Measurements from ENCODE around the gene AFF3. TPM values are rescaled to one million over a fixed set of nuclear protein-coding genes. Genes with fewer than 3 reads are reported as not detected.
"Not testable (repeated sequence)": the region's sequence is repeated elsewhere in the genome, so short reads cannot be mapped to it uniquely, and the experiment has no call there.

Gene AFF3
- polyA plus RNA-seq, 1 donor, result 3.5 TPM

DNA sequence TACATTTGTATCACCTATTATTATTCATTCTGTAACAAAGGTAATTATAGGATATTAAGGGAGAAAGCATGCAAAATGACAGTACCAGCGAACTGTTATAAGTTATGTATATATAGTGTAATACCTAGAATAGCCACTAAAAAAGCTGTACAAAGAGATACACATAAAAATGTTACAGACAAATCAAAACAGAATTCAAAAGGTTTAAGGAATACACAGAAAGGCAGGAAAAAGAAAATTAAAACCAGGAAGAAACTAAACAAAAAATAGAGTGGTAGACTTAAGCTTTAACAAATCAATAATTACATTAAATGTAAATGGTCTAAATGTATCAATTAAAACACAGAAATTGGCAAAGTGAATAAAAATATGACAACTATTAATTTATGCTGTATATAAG lies 476.1 kb downstream of the AFF3 start:
- no peak for DNase-seq (ENCODE audit: low read depth)

DNA sequence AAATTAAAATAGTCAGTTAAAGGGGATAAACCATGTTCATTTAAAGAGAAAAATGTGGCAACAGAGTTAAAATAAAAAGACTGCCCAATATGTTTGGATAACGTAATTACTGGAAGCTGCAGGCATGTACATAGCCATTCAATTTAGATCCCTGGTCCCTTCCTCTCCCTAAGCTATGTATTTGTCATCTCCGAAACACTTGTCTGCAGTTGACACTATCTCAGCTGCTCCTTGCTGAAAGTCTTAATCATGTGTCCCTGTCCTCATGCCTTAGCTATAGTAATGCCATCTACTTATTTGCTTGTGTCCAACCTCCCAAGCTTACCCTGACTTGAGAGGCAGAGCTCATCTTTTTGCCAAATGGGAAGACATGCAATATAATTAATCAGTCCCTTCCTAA lies 478.7 kb downstream of the AFF3 start:
- no peak for DNase-seq (ENCODE audit: low read depth)

DNA sequence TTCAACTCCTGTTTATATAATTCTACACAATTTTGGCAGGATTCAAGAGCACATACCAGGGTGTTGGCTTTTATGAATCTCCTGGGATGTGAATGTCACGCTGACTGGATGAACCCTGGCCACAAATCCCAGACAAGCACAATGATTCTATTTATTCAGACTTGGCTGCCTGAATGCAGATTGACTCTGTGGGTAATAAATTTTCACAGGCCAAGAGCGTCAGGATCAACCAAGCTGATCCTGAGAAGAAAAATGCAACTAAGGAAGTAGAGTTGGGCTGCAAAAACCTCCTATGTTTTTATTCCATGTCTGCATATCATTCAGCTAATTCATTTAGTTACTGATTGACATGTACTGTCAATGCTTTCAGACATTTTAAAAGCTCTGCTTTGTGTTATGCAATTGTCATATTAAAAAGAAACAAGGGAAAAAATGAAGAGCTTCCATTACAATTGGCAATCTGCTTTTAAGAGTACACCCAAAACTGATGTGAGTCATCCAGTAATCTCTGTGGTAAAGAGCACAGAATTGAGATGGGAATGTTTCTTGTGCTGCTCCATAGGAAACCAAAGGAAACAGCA lies 479.5 kb downstream of the AFF3 start:
- peak; percentile 80 for DNase-seq (ENCODE audit: low read depth)

DNA sequence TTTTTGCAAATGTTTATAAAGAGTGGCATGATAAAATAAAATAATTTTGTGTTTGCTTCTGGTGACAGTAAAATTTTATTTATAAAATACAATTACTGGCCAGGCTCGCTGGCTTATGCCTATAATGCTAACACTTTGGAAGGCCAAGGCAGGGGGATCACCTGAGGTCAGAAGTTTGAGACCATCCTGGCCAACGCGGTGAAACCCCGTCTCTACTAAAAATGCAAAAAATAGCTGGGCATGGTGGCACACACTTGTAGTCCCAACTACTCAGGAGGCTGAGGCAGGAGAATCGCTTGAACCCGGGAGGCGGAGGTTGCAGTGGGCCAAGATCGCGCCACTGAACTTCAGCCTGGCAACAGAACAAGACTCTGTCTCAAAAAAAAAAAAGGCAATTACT lies 480.6 kb downstream of the AFF3 start:
- DNase-seq (ENCODE audit: low read depth), result not testable (repeated sequence)

DNA sequence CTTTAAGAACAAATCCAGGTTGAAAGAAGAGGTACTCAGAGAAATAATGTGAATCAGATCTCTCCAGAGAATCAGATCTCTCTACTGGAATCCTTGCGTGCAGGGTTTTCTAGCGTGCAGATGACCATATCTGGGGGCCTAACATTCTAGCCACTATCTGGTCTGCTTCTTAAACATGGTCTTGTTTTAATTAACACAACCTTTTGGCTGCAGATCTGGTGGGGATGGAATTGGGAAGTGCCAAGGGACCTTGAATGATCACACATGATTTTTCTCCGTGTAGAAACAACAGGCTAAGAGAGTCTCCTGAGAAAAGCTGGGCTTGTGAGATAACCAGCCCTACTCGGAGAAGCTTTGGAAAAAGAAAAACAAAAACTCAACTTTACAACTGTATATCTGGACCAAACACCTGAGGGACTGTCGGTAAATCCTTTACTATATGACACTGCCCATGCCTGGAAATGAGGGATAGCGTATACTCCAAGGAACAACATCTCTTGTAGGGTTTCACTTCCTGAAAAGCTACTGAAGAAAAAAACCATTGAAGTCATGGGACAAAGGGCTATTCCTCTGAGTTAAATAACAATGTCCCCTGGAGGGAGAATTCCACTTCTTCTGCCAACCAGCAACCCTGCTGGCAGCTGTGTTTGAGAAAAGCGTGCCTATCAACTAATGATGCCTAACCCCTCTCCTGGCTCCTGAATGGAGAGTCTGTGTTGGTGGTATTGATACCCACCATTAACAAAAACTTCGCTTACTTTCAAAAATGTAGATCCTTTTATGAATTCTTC lies 481.6 kb downstream of the AFF3 start:
- no peak for DNase-seq (ENCODE audit: low read depth)

DNA sequence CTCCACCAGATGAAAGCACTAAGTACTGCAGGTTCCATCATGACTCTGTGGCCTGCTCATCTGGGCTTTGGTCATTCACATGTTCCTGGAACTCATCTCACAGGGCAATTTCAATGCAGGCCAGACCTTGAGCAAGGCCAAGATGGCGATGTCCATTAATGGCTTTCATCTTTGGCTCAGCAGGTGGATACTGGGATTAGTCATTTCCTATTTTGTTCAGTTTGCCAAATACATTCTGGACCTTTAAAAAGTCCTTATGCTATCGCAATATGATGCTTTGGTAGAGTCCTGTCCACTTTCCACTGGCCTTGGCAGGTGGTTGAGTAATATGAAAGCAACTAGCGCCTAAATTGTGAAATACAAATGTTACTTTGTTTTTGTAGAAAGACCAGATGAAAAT lies 482.5 kb downstream of the AFF3 start:
- DNase-seq (ENCODE audit: low read depth), result no peak

DNA sequence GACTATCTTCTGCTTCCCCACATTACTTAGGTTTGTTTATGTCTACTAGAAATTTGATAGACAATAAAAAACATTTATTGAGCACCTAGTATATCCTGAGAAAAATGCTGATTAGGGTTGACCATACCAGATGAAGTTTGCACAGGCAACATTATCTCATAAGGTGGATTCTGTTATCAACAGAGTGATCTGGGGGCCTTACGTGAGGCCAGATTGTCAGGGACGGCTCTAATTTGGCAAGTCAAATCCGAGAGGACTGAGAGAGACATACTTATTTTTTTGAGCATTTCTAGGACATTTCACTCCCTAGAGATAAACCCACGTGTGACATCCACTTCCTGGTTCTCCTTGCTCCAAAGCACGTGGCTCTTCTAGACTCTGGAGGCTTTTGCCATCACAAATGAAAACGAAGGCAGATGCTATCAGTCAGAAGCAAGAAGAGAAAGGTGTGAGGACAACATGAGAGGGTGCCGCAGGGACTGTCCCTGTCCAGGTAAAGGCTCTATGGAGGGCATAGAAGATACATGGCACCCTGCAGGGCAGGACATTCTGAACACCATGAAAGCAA lies 484.6 kb downstream of the AFF3 start:
- no peak for DNase-seq (ENCODE audit: low read depth)

DNA sequence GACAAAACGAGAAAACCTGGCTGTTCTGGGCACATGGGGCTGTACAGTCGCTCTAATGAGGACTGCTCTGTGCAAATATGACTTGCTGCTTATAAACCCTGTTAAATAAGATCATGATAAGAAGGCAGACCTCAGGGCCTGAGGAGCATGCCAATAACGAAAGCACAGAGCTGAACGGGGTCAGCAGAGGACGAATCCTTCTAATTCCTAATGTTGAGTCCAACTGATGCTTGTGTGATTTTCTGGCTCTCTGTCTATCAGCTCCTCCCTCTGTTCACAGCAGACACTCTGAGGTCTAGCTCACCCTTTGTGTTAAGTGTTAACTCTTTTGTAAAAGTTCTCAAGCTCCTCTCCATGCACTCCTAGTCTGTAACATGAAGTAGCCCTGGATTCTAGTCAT lies 485.4 kb downstream of the AFF3 start:
- no peak for DNase-seq (ENCODE audit: low read depth)

DNA sequence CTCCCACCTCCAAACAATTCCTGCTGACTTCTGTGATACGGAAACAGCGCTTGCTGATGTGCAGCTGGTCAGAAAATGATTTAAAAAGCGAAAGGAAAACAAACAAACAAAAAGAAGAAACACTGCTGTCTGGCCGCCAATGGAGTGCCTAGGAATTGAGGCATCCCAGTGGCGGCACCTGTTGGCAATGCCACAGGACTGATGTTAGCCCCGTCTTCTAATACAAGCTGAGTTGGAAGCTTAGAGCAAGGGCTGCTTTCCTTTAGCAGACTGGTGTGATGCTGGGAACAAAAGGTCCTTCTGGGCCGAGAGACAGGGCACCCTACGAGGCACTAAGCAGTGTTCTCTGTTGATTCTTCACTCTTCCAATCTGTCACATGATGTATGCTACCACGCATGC lies 489.0 kb downstream of the AFF3 start:
- DNase-seq (ENCODE audit: low read depth), result no peak

DNA sequence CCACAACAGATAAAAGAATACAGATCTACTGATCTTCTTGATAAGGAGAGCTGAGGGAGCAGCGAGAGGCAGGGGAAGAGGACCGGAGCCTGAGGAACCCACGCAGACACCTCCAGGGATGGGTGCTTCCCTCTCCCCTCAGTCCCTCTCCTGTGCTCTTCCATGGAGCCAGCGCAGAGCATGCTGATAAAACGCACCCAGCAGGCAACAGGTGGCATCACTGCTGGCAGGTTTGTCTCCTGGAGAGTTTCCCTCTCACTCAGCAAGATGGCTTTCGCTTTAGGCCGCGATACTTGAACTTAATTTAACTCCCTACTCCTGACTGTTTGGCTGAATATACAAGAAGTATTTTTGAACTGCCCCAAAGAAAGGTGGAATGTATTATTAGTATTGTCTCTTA lies 489.5 kb downstream of the AFF3 start:
- no peak for DNase-seq (ENCODE audit: low read depth)

DNA sequence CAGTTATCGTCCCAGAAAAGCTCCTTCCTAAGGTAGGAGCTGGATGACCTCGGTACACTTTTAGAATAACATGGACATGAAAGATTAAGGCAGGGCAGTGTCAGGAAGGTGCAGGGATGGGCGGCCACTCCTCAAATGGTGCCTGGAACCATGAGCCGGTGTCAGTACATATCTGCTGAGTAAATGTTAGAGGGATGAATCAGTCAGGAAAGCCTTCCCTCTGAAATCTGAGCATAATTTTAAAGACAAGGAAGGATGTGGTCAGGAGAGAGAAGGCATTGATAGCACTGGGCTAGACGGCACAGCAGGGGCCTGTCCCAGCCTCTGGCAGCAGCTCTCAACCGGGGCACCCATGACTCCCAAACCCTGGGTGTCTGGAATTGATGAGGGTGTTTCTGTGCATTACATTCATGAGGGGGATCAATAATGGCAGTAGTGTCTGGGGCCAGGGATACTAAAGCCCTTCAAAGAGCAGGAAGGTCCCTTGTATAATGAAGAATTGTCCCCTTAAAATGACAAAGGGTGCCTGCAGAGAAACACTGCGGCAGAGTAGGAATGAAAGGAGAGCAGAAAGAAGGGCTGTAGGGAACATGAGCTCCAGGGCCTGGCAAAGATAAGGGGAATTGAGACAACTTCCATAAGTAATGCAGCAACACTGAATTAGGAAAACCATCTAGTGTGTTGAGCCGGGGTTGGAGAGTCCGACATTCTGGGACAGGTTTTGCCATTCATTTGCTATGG lies 490.3 kb downstream of the AFF3 start:
- no peak for DNase-seq (ENCODE audit: low read depth)

DNA sequence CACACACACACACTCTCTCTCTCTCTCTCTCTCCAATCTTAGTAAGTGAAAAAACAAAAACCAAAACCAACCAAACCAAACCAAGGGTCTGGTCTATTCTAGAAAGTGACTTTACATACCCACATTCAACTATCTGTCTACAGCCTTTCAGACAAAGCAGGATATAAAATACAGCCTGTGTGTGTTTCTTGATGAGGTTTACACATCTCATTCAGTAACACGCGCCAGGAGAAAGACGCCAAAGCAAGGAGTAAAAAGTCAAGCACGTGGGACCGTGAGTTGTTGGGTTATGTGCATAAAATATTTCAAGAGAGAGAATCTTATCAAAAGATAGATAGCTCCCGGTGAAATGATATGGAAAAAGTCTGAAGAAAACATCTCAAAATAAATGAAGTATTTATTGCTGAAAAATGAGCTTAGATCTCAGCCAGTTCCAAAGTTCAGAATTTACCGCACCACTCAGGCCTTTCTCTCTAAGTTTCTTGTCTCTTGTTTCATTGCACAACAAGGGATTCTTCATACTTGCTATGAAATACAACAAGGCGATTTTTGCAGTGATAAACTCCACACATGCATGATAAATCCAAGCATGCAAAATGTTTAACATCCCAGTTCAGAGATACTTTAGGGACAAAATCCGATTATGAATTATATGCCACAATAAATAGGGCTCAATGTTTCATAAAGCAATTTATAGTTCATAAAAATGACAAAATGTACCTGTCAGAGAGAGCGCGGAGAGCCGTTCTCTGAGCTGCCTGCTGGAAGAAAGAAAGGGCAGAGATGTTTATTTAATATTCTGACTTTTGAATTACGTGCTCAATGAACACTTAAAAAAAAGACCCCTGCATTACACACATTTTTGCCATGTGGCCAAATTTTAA lies 493.2 kb downstream of the AFF3 start:
- DNase-seq (ENCODE audit: low read depth), result no peak

DNA sequence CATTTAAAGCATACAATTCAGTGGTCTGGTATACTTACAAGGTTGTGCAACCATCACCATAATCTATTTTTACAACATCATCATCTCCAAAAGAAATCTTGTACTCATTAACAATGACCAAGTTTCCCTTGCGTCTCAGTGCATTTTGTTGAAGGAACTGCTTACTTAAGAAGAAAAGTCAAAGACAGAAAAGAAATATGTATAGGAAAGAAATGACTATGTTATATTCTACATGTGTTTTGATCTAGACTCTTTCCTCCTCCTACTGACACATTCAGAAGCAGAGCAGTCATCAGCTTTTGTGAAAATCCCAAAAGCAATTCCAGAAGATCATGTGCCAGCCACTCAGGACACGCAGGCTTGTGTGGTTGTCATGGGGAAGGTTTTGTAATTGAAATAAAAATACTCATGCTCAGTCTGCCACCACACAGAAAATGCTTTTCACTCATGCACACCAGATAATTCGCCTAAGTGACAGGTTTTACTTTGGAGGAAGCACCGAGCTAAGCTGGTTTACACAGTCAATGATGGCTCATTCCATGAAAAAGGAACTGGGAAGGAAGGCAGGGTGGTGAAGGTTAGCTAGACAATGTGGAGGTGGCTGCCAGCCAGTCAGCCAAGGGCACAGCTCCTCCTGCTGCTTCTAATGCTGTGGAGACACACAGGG lies 494.1 kb downstream of the AFF3 start:
- DNase-seq (ENCODE audit: low read depth), result no peak

DNA sequence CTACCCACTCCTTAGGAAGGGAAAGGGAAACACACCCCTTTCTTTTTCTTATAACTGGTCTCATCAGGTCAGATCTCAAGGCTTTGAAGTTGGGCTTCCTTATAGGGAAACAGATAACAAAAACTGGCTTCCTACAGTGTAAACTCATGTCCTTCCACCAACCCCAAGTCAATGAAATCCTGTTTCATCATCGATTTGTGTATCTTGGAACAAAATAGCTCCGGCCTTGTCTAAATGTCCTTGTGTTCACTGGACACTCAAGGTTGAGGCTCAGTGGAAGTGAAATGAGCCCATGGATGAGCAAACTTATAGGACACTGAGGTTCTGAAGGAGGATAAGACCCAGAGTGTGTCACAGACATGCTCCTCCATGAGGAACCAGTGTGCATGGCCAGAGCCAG lies 496.4 kb downstream of the AFF3 start:
- DNase-seq (ENCODE audit: low read depth), result no peak

DNA sequence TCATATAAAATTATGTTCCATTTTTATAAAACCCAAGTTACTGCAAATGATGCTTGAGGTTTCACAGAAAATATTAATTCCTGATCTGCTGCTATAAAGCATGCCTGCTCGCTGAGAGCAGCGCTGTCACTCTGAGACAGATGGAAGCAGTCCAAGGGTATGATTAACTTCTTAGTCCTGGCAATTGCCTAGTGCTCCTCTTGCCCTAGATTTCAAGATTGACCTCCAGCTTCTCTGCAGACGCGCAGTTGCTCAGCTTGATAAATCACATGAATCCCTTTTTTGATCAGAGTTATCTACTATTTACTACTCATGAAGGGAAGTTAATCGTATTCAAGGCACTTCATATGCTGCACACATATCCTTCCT lies 498.0 kb downstream of the AFF3 start:
- DNase-seq (ENCODE audit: low read depth), result no peak

DNA sequence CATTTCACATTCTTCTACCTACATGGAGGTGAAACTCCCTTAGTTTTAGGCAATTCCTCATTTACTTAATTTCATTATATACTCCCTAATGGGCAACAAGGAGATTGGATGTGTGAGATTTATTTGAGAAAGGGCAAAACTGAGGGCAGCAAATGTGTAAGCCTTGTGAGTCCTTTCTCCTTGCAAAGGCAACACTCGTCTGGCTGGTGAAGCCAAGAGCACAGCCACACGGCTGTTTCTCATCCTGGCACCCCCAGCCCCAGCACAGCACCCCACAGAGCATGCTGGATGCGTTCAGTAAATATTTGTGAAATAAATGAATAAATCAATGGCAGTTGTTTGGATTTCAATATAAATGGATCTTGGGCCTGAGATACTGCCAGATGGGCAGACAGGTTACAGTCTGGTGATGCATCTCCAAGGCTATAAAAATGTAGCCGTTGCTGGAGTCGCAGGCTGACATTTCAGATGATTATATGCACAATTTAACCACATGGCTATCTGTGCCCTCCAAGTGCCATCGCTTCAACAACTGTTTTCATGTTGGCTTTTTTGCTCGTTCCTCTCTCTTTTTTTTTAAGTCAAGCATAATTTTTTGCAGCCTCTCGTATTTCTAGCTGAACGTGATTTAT lies 498.5 kb downstream of the AFF3 start:
- no peak for DNase-seq (ENCODE audit: low read depth)

DNA sequence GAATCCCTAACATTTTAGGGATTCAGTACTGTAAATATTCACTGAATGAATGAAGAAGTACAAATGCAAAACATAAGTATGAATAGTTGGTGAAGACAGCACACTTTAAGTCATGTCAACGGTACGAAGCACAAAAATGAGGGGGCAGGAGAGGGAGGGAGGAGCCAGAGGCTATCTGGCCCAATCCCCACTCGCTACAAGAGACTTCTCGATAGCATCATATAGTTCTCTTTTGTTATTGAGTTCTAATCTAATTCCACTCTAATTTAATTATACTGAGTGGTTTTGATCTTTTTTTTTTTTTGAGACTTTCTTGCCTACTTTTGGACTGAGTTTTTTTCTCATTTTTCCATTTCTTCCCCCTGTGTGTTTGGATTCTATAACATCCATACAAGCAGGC lies 500.4 kb downstream of the AFF3 start:
- DNase-seq (ENCODE audit: low read depth), result no peak

DNA sequence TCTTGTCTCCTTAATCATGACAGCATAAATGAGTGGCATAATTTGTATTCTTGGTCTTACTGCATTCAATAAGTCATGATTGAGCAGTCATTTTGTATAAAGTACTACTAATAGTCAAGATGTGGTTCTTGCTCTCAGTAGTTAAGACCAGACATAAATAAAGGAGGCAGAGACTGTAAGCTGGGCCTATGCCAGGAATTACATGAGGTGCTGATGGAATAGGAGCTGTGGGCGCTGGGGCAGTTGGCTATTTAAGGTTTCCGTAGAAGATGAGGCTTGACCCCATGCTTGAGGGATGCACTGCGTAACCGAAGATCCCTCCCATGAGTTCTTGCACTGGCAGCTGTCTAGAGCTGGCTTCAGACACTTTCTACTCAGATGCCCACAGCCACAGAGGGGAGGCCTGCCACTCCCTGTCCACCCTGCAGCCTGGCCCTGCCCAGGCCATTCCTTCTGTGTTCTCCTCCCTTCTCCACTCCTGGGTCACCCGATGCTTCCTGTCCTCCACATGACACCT lies 501.7 kb downstream of the AFF3 start:
- no peak for DNase-seq (ENCODE audit: low read depth)

DNA sequence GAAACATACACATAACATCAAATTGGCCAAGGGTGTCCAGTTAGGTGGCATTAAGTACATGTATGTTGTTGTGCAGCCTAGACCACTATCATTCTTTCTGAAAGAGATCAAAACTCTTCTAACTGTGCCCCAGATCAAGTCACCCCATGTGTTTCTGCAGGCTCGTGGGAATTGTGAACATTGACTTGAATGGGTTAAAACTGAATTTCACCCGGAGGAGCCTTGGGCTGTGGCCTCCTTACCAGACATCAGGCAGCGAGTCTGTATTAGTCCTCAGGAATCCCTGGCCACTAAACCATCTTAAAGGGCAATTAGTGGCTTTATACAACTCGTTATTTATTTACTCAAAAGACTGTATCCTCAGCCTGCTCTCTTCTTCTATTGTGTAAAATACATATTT lies 503.6 kb downstream of the AFF3 start:
- DNase-seq (ENCODE audit: low read depth), result no peak

DNA sequence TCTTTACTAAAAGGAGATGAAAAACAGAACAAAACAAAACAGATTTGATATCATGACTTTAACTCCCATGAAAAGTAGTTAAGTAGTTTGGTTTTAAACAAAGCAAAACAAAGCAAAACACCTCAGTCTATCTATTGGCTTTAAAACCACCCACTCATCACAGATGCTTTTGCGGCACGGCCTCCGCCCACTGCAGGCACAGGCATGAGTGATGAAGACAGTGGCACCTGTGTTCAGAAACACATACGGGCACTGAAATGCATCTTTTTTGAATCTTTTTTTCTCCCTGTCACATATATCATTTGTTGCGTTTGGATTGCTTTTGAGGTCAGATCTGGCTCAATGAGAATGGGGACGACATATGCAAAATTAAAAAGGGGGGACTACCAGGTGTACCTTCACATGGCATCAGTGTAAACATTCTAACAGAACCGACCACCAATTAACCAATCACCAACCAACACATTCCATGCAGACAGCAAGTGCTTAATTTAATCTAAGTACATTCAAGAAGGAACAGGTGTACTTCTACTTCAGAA lies 505.2 kb downstream of the AFF3 start:
- DNase-seq (ENCODE audit: low read depth), result no peak

Measured in forelimb muscle (tissue), 1 donor.